ENCODE data around the gene DMD. TPM values are rescaled to one million over a fixed set of nuclear protein-coding genes. Genes with fewer than 3 reads are reported as not detected.
A peak's percentile ranks its signal among the peaks of the same experiment; 100 is the strongest.

The DMD gene
- total and polyA plus RNA-seq, 2 of the 13 experiments (the other 11 are each of a cell fraction or from before 2014, with no cell fraction given), result 17.6 to 25.9 TPM

GRCh38 chrX:31266203-31267076 is 1944.9 kb downstream of the DMD start (continued):
- TF ChIP-seq ZNF777 (CRISPR knock-in tag; IDR thresholded peaks at IDR 0.05) (peak; percentile 73), PHF8 (CRISPR knock-in tag; IDR thresholded peaks at IDR 0.05) (peak; percentile 41; the same call in 1 of the 2 replicates), GFI1 (CRISPR knock-in tag; IDR thresholded peaks at IDR 0.05; ENCODE audit: borderline replicate concordance) (peak; percentile 22; the same call in 1 of the 2 replicates), ZNF530 (CRISPR knock-in tag; IDR thresholded peaks at IDR 0.05; ENCODE audit: low read depth) (no peak), CREB1 (IDR thresholded peaks at IDR 0.05) (no peak), CREB1 (CRISPR knock-in tag; IDR thresholded peaks at IDR 0.05) (no peak), FOSL2 (CRISPR knock-in tag; IDR thresholded peaks at IDR 0.05) (no peak), HMGXB4 (CRISPR knock-in tag; IDR thresholded peaks at IDR 0.05; ENCODE audit: borderline replicate concordance in 1 of 2, low read depth in 1 of 2) (0 out of 4 replicates have a peak, but pooled peaks of 1 of the 2 experiments have one; percentile 20), ZFP91 (CRISPR knock-in tag; IDR thresholded peaks at IDR 0.05; ENCODE audit: borderline replicate concordance) (0 out of 2 replicates have a peak, but pooled peaks have one; percentile 25), TAF1 (CRISPR knock-in tag; IDR thresholded peaks at IDR 0.05) (peak; percentile 46; the same call in 1 of the 2 replicates), ZHX2 (IDR thresholded peaks at IDR 0.05; ENCODE audit: low read depth) (no peak), ZHX2 (CRISPR knock-in tag; IDR thresholded peaks at IDR 0.05; ENCODE audit: borderline replicate concordance) (no peak), POLR2G (IDR thresholded peaks at IDR 0.05; ENCODE audit: low read depth, low read length) (0 out of 2 replicates have a peak, but pooled peaks have one; percentile 46), ZNF264 (CRISPR knock-in tag; IDR thresholded peaks at IDR 0.05) (0 out of 2 replicates have a peak, but pooled peaks have one; percentile 29), PATZ1 (CRISPR knock-in tag; IDR thresholded peaks at IDR 0.05) (0 out of 2 replicates have a peak, but pooled peaks have one; percentile 16), CCDC6 (CRISPR knock-in tag; IDR thresholded peaks at IDR 0.05) (no peak), SAP130 (CRISPR knock-in tag; IDR thresholded peaks at IDR 0.05; ENCODE audit: low read depth) (0 out of 2 replicates have a peak, but pooled peaks have one; percentile 8)

All from HepG2 (cell line).